Activated CD8-positive, alpha-beta memory T cell treated with anti-CD3 and anti-CD28 coated beads, Interleukin-2, amount 50 U/mL, for 48 hours (primary cell): Measurements from ENCODE around the gene ITM2C.

Source experiments
- DNase-seq: peaks from one replicate; pipeline ENCODE4 v3.0.0-alpha.2; 2020

Gene ITM2C

DNA sequence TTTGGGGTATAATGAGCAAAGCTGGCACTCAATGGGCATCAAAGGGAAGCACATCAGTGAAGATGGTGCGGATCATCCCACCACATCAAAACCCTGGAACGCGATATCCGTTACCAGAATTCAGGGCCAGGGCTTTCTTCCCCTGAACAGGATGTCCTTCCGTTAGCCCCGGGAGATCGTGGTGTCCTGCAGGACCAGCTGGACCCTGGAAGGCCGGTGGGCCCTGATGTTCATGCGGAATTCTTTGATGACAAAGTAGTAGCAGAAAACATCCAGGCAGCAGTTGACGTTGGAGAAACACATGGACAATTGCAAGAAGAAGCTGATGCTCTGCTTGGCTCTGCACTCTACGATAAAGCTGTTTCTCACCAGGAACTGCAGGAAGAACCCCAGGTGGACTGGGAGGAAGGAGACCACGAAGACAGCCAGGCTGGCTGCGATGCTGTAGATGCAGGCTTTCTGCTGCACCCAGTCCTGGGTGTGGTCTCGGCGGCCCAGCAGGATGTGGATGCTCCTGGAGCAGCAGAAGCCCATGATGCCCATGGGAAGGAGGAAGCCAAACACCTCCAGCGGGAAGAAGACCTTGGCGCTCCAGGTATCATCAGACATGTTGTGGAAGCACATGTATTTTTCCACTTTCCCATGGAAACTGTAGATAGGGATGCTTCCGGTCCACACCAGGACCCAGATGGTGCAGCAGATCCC lies 45.3 kb downstream of the ITM2C start:
- peak; percentile 43 for DNase-seq

DNA sequence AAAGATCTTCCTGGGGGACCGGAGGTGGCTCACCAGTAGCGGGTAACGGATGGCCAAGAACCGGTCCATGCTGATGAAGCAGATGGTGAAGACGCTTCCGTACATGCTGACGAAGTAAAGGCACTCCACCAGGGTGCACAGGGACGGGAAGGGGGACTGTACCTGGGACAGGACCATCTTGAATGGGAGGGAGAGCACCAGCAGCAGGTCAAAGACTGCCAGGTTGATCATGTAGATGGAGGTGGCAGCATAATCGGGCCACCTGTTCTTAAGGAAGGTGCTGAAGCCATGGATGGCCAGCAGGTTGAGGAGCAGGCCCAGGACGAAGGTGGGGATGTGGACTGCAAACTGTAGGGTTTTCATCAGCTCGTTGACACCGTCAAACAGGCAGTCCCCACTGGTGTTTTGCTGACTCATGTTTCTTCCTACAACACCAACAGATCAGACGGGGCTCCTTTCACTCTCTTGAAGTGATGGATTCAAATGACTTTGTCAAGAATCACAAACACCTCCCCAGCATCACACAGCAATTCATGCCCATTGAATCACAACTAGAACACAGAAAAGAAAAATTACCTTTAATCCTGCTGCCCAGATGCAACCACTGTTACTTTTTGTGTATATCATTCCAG lies 45.9 kb downstream of the ITM2C start:
- DNase-seq: peak; percentile 48

DNA sequence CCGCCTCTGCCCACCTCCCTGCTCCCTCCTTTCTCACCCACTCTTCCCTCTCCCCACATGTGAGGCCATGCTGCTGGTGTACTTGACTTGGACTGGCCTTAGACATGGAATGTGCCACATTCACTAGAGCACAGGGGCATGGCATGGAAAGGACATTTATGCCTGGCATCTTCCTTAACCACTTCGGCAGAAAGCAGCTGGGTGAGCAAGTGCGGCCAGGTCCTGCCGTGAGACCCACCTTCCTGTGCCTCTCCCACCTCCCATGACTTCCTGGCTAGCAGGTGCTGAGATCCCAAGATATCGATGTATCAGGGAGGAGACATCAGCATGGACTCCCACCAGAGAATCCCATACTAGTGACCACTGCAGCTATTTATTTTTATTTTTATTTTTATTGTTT lies 47.3 kb downstream of the ITM2C start:
- peak; percentile 36 for DNase-seq

DNA sequence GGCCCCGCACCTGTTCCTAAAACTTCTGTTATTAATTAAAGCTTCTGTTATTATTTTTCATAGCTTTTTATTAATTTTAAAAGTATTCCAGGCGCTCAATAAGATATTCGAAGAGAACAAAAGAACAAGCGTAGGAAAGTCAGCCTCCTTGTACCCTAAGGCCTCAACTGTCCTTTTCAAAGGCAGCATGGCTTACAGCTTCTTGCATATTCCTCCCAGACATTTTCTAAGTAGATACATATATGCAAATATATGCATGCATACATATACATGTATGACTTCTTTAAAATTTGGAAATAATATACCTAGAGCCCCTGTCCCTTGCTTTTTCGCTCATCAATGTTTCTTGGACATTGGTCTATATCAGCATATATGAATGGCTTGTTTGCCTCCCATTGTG lies 48.0 kb downstream of the ITM2C start:
- no peak for DNase-seq

DNA sequence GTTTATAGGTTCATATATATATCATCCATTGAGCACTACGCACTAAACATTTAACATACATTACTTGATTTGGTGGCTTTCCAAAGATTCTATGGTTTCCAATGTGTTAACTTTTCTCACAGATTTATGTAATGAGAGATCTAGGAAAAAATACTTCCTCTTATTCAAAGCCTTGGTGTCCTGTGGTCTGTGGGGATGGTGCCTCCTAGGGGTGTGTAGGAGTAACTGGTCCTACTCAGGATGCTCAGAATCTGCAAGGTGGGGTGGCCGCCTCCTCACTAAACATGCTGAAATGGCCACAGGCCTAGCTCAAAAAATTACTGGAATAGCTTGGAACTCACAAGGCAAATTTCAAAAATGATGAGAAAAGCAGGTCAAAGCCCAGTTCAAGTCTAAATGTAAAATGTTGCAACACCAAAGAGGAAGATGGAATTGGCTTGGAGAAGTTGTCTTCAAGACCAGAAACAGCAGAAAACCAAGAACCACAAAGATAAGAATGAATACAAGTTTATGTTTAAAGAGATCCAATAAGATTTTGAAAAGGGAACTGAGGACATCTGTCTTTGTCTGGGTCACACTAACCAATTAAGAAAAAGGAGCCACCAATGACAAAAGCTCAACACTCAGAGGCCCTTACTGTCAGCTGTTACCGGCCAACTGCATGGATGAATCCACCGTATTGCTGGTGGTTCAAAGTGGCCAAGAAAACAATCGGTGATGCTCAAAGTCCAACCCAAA lies 48.8 kb downstream of the ITM2C start:
- peak; percentile 47 for DNase-seq

DNA sequence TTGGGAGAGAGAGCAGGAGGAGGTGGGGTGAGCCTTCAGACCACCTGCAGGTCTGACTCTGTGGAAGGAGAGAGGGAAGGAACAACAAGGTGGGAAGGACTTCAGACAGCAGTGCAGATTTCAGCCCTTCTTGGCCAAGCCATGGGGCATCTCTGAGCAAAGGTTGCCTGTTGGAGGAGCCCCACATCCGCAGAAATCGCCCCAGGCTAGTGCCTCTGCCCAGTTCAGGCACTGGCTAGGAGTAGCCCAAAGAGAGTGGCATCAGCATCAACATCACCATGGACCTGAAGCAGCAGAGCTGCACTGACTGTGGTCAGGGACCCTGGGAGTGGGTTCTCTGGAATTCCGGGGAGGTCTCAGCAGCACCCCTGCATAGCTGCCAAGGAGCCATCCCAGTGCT lies 50.1 kb downstream of the ITM2C start:
- DNase-seq: peak; percentile 48

DNA sequence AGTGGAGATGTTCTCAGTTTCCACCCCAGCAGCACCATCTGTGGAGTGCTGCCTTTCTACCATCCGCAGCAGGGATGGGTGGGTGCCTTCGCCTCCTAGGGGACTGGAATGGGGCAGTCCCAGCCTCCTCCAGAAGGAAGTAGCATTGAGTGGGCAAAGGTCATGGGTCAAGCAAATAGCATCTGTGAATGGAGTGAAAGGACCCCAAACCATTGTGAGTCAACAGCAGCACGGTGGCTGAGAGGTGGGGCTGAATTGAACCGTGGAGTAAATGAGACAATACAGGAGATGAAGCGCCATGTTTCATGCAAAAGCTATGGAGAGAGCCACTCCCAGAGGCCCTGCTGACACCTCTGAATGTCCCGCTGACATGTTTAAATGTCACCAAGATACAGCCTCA lies 50.6 kb downstream of the ITM2C start:
- DNase-seq: no peak

DNA sequence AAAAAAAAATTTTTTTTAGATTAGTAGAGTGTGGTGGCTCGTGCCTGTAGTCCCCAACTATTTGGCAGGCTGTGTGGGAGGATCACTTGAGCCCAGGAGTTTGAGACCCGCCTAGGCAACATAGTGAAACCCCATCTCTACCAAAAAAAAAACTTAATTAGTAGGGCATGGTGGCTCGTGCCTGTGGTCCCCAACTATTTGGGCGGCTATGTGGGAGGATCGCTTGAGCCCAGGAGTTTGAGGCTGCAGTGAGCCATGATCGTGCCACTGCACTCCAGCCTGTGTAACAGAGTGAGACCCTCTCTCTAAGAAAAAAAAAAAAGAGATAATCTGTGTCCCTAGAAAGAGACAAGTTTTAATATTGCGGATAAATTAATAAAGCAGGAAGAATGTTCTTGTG lies 51.5 kb downstream of the ITM2C start:
- DNase-seq: no peak

DNA sequence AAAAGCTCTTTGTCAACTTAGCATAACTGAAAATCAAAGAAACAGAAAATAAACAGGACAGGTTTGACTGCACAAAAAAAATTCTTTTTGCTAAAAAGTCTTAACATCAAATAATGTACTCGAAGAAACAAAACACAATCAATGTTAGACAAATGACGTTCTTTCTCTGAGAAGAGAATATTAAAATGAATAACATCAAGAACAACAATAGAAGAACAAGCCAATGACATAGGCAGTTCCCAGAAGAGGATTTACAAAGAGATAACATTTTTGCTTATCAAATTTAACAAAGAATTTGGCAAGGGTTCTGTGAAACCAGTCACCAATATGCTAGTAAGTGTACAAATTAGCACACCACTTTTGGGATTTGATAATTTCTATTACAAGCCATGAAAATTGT lies 54.5 kb downstream of the ITM2C start:
- DNase-seq: no peak

DNA sequence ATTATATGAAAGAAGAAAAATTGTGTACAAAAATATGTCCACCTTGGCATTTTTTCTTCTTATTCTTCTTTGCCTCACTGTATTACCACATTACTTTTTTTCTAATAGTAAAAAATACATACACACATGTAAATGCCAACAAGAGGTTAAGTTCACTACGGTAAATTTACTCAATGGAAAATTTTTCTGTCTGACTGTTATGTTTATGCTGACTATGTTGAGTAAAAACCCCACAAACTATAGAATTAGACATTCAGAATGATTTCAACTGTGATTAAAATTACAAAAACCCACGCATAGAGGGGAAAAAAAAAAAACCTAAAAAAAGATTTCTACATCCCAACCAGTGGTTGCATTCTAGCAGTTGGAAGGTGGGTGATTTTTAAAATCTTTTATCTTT lies 54.9 kb downstream of the ITM2C start:
- DNase-seq: no peak

DNA sequence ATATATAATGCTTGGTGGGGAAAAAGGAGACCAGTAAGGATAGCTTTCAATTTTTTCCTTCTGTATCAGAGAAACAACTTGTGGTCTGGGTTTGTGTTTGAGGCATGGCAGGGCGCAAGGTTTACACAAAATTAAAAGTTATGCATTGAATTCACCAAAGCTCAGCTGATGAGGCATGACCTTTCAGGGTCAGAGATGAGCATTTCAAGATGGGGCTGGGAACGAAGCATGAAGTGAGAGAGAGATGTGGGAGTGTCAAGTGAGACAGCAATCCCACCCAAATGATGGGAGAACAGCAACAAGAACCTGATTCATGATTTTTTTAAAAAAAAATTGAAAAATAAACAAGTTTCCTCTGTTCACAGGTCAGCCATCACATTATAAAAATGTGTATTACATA lies 55.4 kb downstream of the ITM2C start:
- peak; percentile 52 for DNase-seq

DNA sequence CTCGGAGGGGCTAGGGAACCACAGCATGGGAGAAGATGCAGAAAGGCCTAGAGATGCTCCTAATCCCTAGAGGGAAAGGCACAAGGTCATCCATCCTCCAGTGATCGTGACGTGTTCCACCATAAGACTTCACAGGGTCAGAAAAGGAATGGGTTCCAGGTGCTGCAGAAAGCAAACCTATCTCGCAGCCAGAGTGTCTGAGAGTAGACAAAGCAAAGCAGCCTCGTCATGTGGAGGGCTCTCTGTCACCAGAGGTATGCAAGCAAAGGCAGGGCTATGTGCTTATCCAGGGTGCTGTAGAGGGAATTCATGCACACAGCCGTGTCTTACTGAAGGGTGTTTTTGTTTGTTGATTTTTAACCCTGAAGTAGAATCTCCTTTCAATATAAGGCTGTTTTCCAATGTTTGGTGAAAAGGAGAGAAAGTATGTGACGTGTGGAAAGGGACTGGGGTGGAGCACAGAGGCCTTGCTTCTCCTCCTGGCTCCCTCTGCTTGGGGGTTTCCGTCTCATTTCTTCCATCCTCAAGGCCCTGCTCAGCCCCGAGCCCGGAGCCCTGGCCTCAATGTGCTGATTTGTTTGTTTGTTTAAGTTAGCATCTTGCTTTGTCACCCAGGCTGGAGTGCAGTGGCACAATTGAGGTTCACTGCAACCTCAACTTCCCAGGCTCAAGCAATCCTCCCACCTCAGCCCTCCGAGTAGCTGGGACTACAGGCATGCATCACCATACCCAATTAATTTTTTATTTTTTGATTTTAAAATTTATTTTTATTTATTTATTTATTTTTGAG lies 57.3 kb downstream of the ITM2C start:
- peak; percentile 50 for DNase-seq

DNA sequence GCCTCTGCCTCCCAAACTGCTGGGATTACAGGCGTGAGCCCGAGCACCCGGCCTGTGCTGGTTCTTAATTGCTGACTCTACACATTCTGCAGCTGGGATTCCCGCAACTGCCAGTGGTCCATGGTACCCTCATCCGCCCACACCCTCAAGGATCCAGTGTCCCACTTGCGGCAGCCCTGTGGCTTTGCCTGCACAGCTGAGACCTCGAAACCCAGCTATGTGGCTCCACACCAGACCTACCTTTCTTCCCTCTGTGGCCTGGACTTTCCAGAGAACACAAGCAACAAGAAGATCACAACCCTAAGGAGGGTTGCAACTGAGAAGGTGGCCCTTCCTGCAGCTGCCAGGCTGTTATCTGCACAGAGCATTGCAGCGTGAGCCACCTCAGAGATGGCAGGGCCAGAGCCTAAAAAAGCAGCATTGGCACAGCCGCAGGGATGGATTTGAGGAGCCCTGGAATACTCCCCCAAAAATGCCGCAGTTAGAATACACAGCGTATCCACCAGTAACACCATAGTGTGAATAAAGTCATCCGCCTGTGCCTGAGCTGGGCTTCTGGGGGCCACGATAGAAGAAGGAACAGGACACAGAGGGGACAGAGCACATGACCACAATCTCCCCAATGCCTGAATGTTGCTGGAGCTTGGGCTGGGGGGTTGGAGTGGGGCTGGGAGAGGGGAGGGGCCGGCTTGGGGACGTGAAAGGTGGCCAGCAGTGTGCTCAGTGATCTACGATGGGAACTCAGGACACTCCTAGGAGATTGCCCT lies 58.4 kb downstream of the ITM2C start:
- DNase-seq: peak; percentile 55

DNA sequence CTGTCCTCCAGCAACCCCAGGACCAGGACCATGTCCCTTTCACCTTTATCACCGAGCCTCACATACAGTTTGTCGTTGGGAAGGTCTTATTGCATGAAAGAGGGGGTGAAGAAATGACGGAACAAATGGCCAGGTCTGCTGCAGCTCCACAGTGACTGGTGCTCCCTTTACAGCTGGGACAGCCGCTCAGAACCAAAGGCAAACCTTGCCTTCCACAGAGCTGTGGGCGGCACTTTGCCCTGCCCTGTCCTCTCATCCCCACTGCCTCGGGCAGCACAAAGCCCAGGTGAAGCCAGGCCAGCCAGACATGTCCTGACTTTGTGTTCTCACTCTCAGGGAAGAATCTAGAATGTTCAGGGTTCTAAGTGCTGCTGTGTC lies 59.3 kb downstream of the ITM2C start:
- no peak for DNase-seq

DNA sequence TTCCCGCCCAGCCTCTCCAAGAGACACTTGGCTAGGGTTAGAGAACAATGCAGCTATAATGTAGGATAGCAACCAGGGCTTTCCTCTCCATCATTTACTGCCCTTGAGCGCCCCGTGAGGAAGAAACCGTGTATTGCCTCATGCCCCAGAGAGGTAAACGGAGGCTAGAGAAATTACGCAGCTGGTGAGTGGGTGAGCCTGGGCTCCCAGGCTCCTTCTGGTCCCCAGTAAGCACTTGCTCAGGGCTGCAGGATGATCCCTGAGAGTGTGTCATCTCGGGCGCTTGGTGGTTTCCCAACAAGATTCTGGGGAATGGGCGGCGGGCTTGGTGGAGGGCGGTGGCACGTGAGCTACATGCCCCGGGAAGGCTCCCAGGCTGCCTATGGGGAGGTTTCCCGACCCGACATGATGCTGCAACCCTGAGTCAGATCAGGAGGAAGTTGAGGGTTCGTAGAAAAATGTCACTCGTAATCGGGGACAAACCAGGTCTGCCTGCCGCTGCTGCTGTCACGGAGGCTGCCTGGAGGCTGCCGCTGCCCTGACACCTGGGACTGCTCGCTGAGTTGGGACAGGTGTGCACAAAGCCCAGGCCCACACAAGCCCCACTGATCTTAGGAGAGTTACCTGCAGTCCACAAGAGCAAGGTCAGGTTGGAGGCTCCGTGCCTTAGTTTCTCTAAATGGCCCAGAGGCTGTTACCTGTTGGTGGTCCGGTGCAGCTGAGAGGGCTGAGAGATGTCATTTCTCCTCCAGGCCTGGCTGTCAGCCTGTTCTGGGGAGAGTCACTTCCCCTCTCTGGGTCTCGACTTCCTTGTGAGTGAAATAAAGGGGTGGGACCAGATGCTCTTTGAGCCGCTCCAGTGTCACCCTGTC lies 60.0 kb downstream of the ITM2C start, which contains the start of gene GPR55:
Gene GPR55, minus strand, starts transcription at position 773 of the 872 bp plus-strand sequence. CDS start 14,280 bp downstream, outside the sequence.
- DNase-seq: peak; percentile 87

DNA sequence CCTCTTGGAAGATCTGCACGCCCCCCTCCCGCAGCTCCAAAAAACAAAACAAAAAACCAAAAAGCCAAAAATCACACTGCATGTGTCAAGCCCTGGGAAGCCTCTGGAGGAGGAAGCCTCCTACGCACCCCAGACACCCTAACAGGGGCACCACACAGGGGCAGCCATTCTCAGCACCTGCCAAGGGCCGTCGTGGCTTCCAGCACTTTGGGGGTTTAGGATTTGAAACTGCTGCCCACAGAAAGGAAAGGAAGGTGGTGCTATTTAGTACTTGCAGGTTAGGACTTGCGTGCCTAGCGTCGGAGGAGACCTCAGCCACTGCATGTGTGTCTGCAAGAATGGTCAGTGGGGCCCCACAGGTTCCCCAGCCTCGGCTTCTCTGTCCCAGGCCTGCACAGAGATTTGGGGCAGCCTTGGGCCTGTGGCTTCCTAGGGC lies 60.7 kb downstream of the ITM2C start:
- peak; percentile 73 for DNase-seq

DNA sequence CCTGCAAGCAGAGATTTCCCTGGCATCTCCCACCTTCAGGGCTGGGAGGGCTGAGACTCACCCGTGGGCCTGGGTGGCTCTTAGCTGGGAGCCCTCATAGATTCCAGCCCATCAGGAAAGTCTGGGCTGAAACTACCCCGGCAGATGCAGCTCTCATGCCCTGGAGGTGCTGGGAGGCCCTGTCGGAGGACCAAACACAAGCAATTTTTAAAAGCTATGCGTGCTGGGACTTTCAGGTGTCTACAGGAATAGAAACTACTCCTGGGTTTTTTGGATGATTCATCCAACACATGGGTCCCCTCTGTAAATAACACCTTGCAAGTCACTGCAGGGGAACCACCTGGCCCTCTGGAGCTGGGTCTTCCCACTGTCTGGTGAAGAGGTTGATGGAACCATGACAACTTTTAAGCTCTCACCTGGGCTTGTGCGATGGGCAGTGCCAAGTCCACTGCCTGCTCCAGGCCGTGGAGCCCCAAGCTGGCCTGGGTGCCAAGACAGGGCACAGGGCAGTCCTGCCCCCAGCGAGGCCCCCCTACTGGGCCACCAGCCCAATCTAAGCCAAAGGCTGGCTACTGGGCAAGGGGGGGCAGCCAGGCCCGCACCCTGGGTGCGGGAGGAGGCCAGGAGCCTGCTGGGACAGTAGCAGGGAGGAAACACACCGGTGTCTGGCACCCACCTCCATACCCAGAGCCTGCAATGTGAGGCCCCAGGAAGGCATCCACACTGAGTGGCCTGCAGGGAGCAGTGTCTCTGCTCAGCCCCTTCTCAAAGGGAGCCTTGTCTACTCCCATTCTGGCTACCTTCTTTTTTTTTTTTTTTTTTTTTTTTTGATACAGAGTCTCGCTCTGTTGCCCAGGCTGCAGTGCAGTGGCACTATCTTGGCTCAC lies 61.4 kb downstream of the ITM2C start:
- DNase-seq: peak; percentile 72

DNA sequence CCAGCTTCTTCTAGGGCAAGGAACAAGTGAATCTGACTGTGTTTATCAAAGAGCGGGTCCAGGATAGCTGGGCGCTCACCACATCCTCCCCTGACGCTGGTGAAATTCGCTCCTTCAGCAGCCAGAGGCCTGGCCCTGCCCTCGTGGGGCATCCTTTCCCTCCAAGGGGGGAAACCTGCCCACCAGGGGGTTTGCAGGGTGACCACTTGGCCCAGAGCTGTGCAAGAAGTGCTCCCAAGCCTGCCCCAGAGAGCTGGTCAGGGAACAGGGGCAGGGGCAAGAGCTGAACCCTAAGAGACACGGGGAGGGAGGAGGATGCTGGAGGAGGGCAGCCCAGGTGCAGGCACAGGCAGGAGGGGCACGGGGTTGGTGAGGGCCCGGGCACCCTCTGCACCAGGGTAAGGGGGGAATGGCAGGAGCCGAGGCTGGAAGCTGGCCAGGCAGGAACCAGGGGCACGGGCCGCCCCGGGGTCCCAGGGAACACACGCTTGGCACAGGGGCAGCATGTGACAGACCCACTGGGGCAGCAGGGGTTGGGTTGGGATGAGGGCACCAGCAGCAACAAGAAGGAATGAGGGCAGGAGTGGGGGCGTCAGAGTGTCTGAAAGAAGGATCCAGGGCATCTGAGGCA lies 63.1 kb downstream of the ITM2C start:
- DNase-seq: peak; percentile 55
